Body of pancreas (tissue), 4 donors: ENCODE results near the gene RBMS3.

Experiments used
- CTCF ChIP-seq, 7 experiments: fragments of 450-650 bp in 4 of 7; fragments of 200-600 bp in 3 of 7; sonication (generic) in 3 of 7; IDR thresholded peaks; one replicate each; pipeline ENCODE4 v1.5.1; 2016 to 2019; ENCODE audit warnings: antibody characterized with exemption in 7 of 7
- POLR2A ChIP-seq, 3 donors: fragments of 450-650 bp; IDR thresholded peaks; one replicate each; pipeline ENCODE4 v1.6.1; 2016; ENCODE audit warnings: antibody characterized with exemption in 3 of 3, mild to moderate bottlenecking in 2 of 3

GRCh38 chr3:29822071-29822470 lies 541.2 kb downstream of the RBMS3 start:
- TF ChIP-seq CTCF (IDR thresholded peaks at IDR 0.05) (no peak), POLR2A (IDR thresholded peaks at IDR 0.05) (no peak)
